ENCODE data around the gene C12orf57.

Gene C12orf57

GRCh38 chr12:6925239-6925539 is 18.6 kb upstream of the C12orf57 start:
- peaks cover 15% of the 10 kb centered on the region for H3K4me1 ChIP-seq (ENCODE audit: insufficient read depth, low read length, severe bottlenecking)
- H3K79me2 ChIP-seq (ENCODE audit: insufficient read depth, low read length), result no peaks in the 10 kb centered on the region
- no peaks in the 10 kb centered on the region for H3K9me2 ChIP-seq (ENCODE audit: low read depth, low read length)
- no peaks in the 10 kb centered on the region for H3K36me3 ChIP-seq (ENCODE audit: insufficient read depth, low read length)
- H3K9ac ChIP-seq (ENCODE audit: low read length), result no peak overlapping the region
- peaks cover 15% of the 10 kb centered on the region; the same call in 1 of the 2 replicates for H3K27me3 ChIP-seq (ENCODE audit: insufficient read depth, low read length)
- H2AFZ ChIP-seq (ENCODE audit: low read length), result no peak overlapping the region
- H3K9me3 ChIP-seq (ENCODE audit: low read length), result no peaks in the 10 kb centered on the region
- no peak overlapping the region for H3K27ac ChIP-seq (ENCODE audit: low read depth, low read length, poor library complexity, severe bottlenecking)
- TF ChIP-seq CTCF (IDR thresholded peaks at IDR 0.05; ENCODE audit: low read length) (no peak), EZH2 (IDR thresholded peaks at IDR 0.05; ENCODE audit: borderline replicate concordance, low read length) (no peak)
- no peaks in the 10 kb centered on the region for H3F3A ChIP-seq (ENCODE audit: insufficient read depth, low read length)
- H3K4me2 ChIP-seq (ENCODE audit: low read length), result no peak overlapping the region
- no peaks in the 10 kb centered on the region for H4K20me1 ChIP-seq (ENCODE audit: insufficient read depth, low read length)
- no peak overlapping the region for H3K4me3 ChIP-seq (ENCODE audit: low read depth, low read length, poor library complexity, severe bottlenecking)

GRCh38 chr12:6925540-6926279 is 18.1 kb upstream of the C12orf57 start:
- Histone ChIP-seq H3K4me3 (ENCODE audit: low read depth, low read length, poor library complexity, severe bottlenecking) (no peak overlapping the region), H3F3A (ENCODE audit: insufficient read depth, low read length) (no peaks in the 10 kb centered on the region), H3K4me2 (ENCODE audit: low read length) (no peak overlapping the region), H2AFZ (ENCODE audit: low read length) (no peak overlapping the region), H3K9ac (ENCODE audit: low read length) (no peak overlapping the region), H3K27me3 (ENCODE audit: insufficient read depth, low read length) (peaks cover 15% of the 10 kb centered on the region; the same call in 1 of the 2 replicates), H3K36me3 (ENCODE audit: insufficient read depth, low read length) (no peaks in the 10 kb centered on the region), H3K27ac (ENCODE audit: low read depth, low read length, poor library complexity, severe bottlenecking) (no peak overlapping the region), H3K9me2 (ENCODE audit: low read depth, low read length) (no peaks in the 10 kb centered on the region), H4K20me1 (ENCODE audit: insufficient read depth, low read length) (no peaks in the 10 kb centered on the region), H3K4me1 (ENCODE audit: insufficient read depth, low read length, severe bottlenecking) (peaks cover 15% of the 10 kb centered on the region), H3K9me3 (ENCODE audit: low read length) (no peaks in the 10 kb centered on the region), H3K79me2 (ENCODE audit: insufficient read depth, low read length) (no peaks in the 10 kb centered on the region)
- TF ChIP-seq CTCF (IDR thresholded peaks at IDR 0.05; ENCODE audit: low read length) (no peak), EZH2 (IDR thresholded peaks at IDR 0.05; ENCODE audit: borderline replicate concordance, low read length) (no peak)

GRCh38 chr12:6927379-6928021 is 16.3 kb upstream of the C12orf57 start, which contains the start of gene ATN1:
ATN1 (plus strand) TSS chr12:6927959; CDS start chr12:6934002, 6,043 bp downstream.
- H2AFZ ChIP-seq (ENCODE audit: low read length), result no peak within 1 kb of the TSS
- peak within 1 kb of the TSS; percentile 75 for H3K4me2 ChIP-seq (ENCODE audit: low read length)
- no peaks in the 10 kb centered on the region for H3F3A ChIP-seq (ENCODE audit: insufficient read depth, low read length)
- H3K4me3 ChIP-seq (ENCODE audit: low read depth, low read length, poor library complexity, severe bottlenecking), result peak within 1 kb of the TSS; percentile 56
- H3K36me3 ChIP-seq (ENCODE audit: insufficient read depth, low read length), result no peaks in the 10 kb centered on the region
- no peaks in the 10 kb centered on the region for H3K9me3 ChIP-seq (ENCODE audit: low read length)
- H3K27me3 ChIP-seq (ENCODE audit: insufficient read depth, low read length), result peaks cover 15% of the 10 kb centered on the region; the same call in 1 of the 2 replicates
- H3K9me2 ChIP-seq (ENCODE audit: low read depth, low read length), result no peaks in the 10 kb centered on the region
- H3K79me2 ChIP-seq (ENCODE audit: insufficient read depth, low read length), result no peaks in the 10 kb centered on the region
- H3K4me1 ChIP-seq (ENCODE audit: insufficient read depth, low read length, severe bottlenecking), result peaks cover 9% of the 10 kb centered on the region
- H3K9ac ChIP-seq (ENCODE audit: low read length), result peak within 1 kb of the TSS; percentile 32; the same call in 1 of the 2 replicates
- TF ChIP-seq EZH2 (IDR thresholded peaks at IDR 0.05; ENCODE audit: borderline replicate concordance, low read length) (no peak), CTCF (IDR thresholded peaks at IDR 0.05; ENCODE audit: low read length) (no peak)
- H3K27ac ChIP-seq (ENCODE audit: low read depth, low read length, poor library complexity, severe bottlenecking), result no peak within 1 kb of the TSS
- H4K20me1 ChIP-seq (ENCODE audit: insufficient read depth, low read length), result no peaks in the 10 kb centered on the region
